Liver (tissue), 9 donors: ENCODE data around the gene AADACL3. TPM values are rescaled to one million over a fixed set of nuclear protein-coding genes. Genes with fewer than 3 reads are reported as not detected.
"Not testable (repeated sequence)": the region's sequence is repeated elsewhere in the genome, so short reads cannot be mapped to it uniquely, and the experiment has no call there.

Experiments
- DNase-seq: peaks from one replicate; pipeline ENCODE4 v3.0.0-alpha.2; 2017; ENCODE audit warnings: low spot score
- H3K27ac ChIP-seq, 2 donors: one replicate each; pipeline ENCODE4 v1.7.0; 2013; ENCODE audit warnings: inconsistent platforms in 2 of 2, low read length in 2 of 2, control low read depth in 1 of 2, low read depth in 1 of 2, mild to moderate bottlenecking in 1 of 2
- H3K27me3 ChIP-seq, 4 donors: one replicate each; pipeline versions ENCODE4 v1.6.1 to v1.7.0; 2013; ENCODE audit warnings: low read length in 3 of 4, inconsistent platforms in 1 of 4, mild to moderate bottlenecking in 1 of 4, moderate library complexity in 1 of 4; ENCODE audit not compliant: control insufficient read depth in 4 of 4, insufficient read depth in 4 of 4
- H3K36me3 ChIP-seq, 4 donors: one replicate each; pipeline versions ENCODE4 v1.6.1 to v1.7.0; 2013; ENCODE audit warnings: low read length in 3 of 4, mild to moderate bottlenecking in 3 of 4, low read depth in 1 of 4, moderate library complexity in 1 of 4; ENCODE audit not compliant: control insufficient read depth in 4 of 4, insufficient read depth in 3 of 4
- H3K4me1 ChIP-seq, 4 donors: one replicate each; pipeline versions ENCODE4 v1.6.1 to v1.7.0; 2013; ENCODE audit warnings: low read length in 3 of 4, mild to moderate bottlenecking in 3 of 4, moderate library complexity in 1 of 4; ENCODE audit not compliant: control insufficient read depth in 4 of 4, insufficient read depth in 4 of 4
- H3K4me3 ChIP-seq, 3 donors: one replicate each; pipeline versions ENCODE4 v1.6.1 to v1.7.0; 2013; ENCODE audit warnings: low read length in 3 of 3, control low read depth in 1 of 3, low read depth in 1 of 3, mild to moderate bottlenecking in 1 of 3
- H3K9ac ChIP-seq, 2 donors: one replicate each; pipeline ENCODE4 v1.7.0; 2013; ENCODE audit warnings: low read length in 2 of 2, mild to moderate bottlenecking in 2 of 2, moderate library complexity in 2 of 2, control low read depth in 1 of 2, low read depth in 1 of 2
- H3K9me3 ChIP-seq, 4 donors: one replicate each; pipeline versions ENCODE4 v1.6.1 to v1.7.0; 2013; ENCODE audit warnings: low read length in 3 of 4; ENCODE audit not compliant: control insufficient read depth in 4 of 4
- EGR1 ChIP-seq, 2 donors: IDR thresholded peaks; 2 replicates each; pipeline ENCODE4 v1.6.1; 2016 to 2018; ENCODE audit warnings: antibody characterized with exemption in 2 of 2, low read depth in 2 of 2
- FOXA1 ChIP-seq: IDR thresholded peaks from 2 replicates; pipeline ENCODE4 v1.6.1; 2016; ENCODE audit warnings: antibody characterized with exemption
- FOXA2 ChIP-seq: IDR thresholded peaks from 2 replicates; pipeline ENCODE4 v1.6.1; 2016; ENCODE audit warnings: antibody characterized with exemption
- GABPA ChIP-seq, 2 donors: IDR thresholded peaks in 1 of 2; conservative IDR thresholded peaks in 1 of 2; 2 replicates each; pipeline ENCODE4 v1.6.1; 2016; ENCODE audit warnings: antibody characterized with exemption in 2 of 2, mild to moderate bottlenecking in 1 of 2, moderate library complexity in 1 of 2
- HNF4A ChIP-seq, 2 donors: conservative IDR thresholded peaks; 2 replicates each; pipeline ENCODE4 v1.6.1; 2016; ENCODE audit warnings: antibody characterized with exemption in 2 of 2, mild to moderate bottlenecking in 2 of 2
- HNF4G ChIP-seq: IDR thresholded peaks from 2 replicates; pipeline ENCODE4 v1.6.1; 2016; ENCODE audit warnings: antibody characterized with exemption
- JUND ChIP-seq, 2 donors: IDR thresholded peaks; 2 replicates each; pipeline ENCODE4 v1.6.1; 2016; ENCODE audit warnings: antibody characterized with exemption in 2 of 2
- NR2F2 ChIP-seq: IDR thresholded peaks from 2 replicates; pipeline ENCODE4 v1.6.1; 2016; ENCODE audit warnings: antibody characterized with exemption
- RAD21 ChIP-seq, 2 donors: IDR thresholded peaks; 2 replicates each; pipeline ENCODE4 v1.6.1; 2016; ENCODE audit warnings: antibody characterized with exemption in 2 of 2, mild to moderate bottlenecking in 2 of 2
- RXRA ChIP-seq, 2 donors: IDR thresholded peaks; 2 replicates each; pipeline ENCODE4 v1.6.1; 2017 to 2018; ENCODE audit warnings: antibody characterized with exemption in 2 of 2, mild to moderate bottlenecking in 1 of 2
- SP1 ChIP-seq: IDR thresholded peaks from 2 replicates; pipeline ENCODE4 v1.6.1; 2018; ENCODE audit warnings: antibody characterized with exemption, mild to moderate bottlenecking
- TAF1 ChIP-seq: conservative IDR thresholded peaks from 2 replicates; pipeline ENCODE4 v1.6.1; 2016; ENCODE audit warnings: antibody characterized with exemption, mild to moderate bottlenecking
- YY1 ChIP-seq: IDR thresholded peaks from 2 replicates; pipeline ENCODE4 v1.6.1; 2016; ENCODE audit warnings: antibody characterized with exemption, mild to moderate bottlenecking
- WGBS: extraction: QIAGEN DNeasy Blood & Tissue Kit; methylation state at CpG from one replicate; pipeline ENCODE4 v1.1.7; 2013; 5-methylcytosine and 5-hydroxymethylcytosine counted together
- polyA plus RNA-seq, 2 donors: library from polyadenylated mRNA; stranded (reverse) in 1 of 2; unstranded in 1 of 2; fragments of 200-250 nt in 1 of 2; fragments of >200 nt in 1 of 2; fragmentation: Nextera tagmentation in 1 of 2; extraction: Ambion mirVana in 1 of 2; gene quantifications; one replicate each; pipeline versions ENCODE4 v1.2.1 to v1.2.3, GENCODE V29; 2013 to 2015
- total RNA-seq, 2 donors: library from RNA; depleted of rRNA; stranded (reverse); fragments of >200 nt; gene quantifications; one replicate each; pipeline ENCODE4 v1.2.3, GENCODE V29; 2014
- TF ChIP-seq, protein P1 (sequence below): IDR thresholded peaks from 2 replicates; pipeline ENCODE4 v1.6.1; 2016; ENCODE audit warnings: antibody characterized with exemption
- TF ChIP-seq, protein P2 (sequence below): IDR thresholded peaks from 2 replicates; pipeline ENCODE4 v1.6.1; 2016; ENCODE audit warnings: antibody characterized with exemption, mild to moderate bottlenecking
- TF ChIP-seq, protein P3 (sequence below): IDR thresholded peaks from 2 replicates; pipeline ENCODE4 v1.6.1; 2016; ENCODE audit warnings: antibody characterized with exemption
- TF ChIP-seq, protein P4 (sequence below): fragments of 150-350 bp; IDR thresholded peaks from 2 replicates; pipeline ENCODE4 v1.5.1; 2017; ENCODE audit warnings: improper control_type of control experiment, low read depth, low read length; ENCODE audit not compliant: missing input control
- TF ChIP-seq, protein P5 (sequence below): IDR thresholded peaks from 2 replicates; pipeline ENCODE4 v1.6.1; 2016; ENCODE audit warnings: antibody characterized with exemption
- donor health status: healthy.
- donor health status: healthy.
- donor health status: healthy.
- donor health status: healthy.
- donor health status: healthy.

AADACL3 gene
- total and polyA plus RNA-seq, 4 donors = not detected

DNA sequence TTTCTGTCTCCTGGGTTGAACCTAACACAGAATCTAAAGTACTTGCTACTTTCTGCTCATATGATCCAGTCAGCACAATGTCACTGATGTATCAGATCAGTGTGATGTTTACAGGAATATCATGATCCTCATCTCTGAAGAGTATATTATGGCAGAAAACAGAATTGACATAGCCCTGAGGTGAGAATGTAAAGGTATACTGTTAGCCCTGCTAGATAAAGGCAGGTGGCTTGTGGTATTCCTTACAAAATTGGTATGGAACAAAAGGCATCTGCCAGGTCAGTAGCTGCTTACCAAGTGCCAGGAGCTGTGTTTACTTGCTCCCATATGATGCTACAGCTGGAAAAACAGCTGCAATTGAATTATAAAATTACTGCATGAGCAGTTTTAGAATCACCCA is 41.6 kb upstream of the AADACL3 start:
- H3K27me3 ChIP-seq = no peaks in the 10 kb centered on the region
- no peaks in the 10 kb centered on the region for H3K4me1 ChIP-seq
- no peak overlapping the region for H3K9ac ChIP-seq
- TF ChIP-seq, protein P1, sequence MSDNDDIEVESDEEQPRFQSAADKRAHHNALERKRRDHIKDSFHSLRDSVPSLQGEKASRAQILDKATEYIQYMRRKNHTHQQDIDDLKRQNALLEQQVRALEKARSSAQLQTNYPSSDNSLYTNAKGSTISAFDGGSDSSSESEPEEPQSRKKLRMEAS = no peak
- TF ChIP-seq GABPA (IDR thresholded peaks at IDR 0.05 in 1 of 2, conservative IDR thresholded peaks at IDR 0.05 in 1 of 2) (no peak), SP1 (no peak), YY1 (no peak), FOXA1 (no peak), RXRA (IDR thresholded peaks at IDR 0.05) (no peak), RAD21 (IDR thresholded peaks at IDR 0.05) (no peak), HNF4A (conservative IDR thresholded peaks at IDR 0.05) (no peak), EGR1 (IDR thresholded peaks at IDR 0.05; ENCODE audit: low read depth in 2 of 2) (no peak), FOXA2 (no peak), JUND (IDR thresholded peaks at IDR 0.05) (no peak), NR2F2 (no peak), HNF4G (no peak), TAF1 (no peak)
- TF ChIP-seq, protein P2, sequence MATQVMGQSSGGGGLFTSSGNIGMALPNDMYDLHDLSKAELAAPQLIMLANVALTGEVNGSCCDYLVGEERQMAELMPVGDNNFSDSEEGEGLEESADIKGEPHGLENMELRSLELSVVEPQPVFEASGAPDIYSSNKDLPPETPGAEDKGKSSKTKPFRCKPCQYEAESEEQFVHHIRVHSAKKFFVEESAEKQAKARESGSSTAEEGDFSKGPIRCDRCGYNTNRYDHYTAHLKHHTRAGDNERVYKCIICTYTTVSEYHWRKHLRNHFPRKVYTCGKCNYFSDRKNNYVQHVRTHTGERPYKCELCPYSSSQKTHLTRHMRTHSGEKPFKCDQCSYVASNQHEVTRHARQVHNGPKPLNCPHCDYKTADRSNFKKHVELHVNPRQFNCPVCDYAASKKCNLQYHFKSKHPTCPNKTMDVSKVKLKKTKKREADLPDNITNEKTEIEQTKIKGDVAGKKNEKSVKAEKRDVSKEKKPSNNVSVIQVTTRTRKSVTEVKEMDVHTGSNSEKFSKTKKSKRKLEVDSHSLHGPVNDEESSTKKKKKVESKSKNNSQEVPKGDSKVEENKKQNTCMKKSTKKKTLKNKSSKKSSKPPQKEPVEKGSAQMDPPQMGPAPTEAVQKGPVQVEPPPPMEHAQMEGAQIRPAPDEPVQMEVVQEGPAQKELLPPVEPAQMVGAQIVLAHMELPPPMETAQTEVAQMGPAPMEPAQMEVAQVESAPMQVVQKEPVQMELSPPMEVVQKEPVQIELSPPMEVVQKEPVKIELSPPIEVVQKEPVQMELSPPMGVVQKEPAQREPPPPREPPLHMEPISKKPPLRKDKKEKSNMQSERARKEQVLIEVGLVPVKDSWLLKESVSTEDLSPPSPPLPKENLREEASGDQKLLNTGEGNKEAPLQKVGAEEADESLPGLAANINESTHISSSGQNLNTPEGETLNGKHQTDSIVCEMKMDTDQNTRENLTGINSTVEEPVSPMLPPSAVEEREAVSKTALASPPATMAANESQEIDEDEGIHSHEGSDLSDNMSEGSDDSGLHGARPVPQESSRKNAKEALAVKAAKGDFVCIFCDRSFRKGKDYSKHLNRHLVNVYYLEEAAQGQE = no peak
- TF ChIP-seq, protein P3, sequence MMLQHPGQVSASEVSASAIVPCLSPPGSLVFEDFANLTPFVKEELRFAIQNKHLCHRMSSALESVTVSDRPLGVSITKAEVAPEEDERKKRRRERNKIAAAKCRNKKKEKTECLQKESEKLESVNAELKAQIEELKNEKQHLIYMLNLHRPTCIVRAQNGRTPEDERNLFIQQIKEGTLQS = no peak
- TF ChIP-seq, protein P4, sequence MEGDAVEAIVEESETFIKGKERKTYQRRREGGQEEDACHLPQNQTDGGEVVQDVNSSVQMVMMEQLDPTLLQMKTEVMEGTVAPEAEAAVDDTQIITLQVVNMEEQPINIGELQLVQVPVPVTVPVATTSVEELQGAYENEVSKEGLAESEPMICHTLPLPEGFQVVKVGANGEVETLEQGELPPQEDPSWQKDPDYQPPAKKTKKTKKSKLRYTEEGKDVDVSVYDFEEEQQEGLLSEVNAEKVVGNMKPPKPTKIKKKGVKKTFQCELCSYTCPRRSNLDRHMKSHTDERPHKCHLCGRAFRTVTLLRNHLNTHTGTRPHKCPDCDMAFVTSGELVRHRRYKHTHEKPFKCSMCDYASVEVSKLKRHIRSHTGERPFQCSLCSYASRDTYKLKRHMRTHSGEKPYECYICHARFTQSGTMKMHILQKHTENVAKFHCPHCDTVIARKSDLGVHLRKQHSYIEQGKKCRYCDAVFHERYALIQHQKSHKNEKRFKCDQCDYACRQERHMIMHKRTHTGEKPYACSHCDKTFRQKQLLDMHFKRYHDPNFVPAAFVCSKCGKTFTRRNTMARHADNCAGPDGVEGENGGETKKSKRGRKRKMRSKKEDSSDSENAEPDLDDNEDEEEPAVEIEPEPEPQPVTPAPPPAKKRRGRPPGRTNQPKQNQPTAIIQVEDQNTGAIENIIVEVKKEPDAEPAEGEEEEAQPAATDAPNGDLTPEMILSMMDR = no peak
- TF ChIP-seq, protein P5, sequence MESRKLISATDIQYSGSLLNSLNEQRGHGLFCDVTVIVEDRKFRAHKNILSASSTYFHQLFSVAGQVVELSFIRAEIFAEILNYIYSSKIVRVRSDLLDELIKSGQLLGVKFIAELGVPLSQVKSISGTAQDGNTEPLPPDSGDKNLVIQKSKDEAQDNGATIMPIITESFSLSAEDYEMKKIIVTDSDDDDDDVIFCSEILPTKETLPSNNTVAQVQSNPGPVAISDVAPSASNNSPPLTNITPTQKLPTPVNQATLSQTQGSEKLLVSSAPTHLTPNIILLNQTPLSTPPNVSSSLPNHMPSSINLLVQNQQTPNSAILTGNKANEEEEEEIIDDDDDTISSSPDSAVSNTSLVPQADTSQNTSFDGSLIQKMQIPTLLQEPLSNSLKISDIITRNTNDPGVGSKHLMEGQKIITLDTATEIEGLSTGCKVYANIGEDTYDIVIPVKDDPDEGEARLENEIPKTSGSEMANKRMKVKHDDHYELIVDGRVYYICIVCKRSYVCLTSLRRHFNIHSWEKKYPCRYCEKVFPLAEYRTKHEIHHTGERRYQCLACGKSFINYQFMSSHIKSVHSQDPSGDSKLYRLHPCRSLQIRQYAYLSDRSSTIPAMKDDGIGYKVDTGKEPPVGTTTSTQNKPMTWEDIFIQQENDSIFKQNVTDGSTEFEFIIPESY = no peak
- H3K4me3 ChIP-seq = no peak overlapping the region
- H3K36me3 ChIP-seq = no peaks in the 10 kb centered on the region
- no peak for DNase-seq
- H3K9me3 ChIP-seq = no peaks in the 10 kb centered on the region
- no peak overlapping the region for H3K27ac ChIP-seq

DNA sequence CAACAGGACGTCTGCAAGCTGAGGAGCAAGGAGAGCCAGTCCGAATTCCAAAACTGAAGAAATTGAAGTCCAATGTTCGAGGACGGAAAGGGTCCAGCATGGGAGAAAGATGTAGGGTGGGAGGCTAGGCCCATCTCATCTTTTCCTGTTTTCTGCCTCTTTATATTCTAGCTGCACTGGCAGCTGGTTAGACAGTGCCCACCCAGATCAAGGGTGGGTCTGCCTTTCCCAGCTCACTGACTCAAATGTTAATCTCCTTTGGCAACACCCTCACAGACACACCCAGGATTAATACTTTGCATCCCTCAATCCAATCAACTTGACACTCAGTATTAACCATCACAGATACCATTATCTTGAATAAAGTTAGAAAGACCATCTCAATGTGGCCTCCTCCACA is 39.8 kb upstream of the AADACL3 start:
- not testable (repeated sequence) for H3K4me3 ChIP-seq, H3K36me3 ChIP-seq
- WGBS = 90% methylated on average over 4 of the region's 4 CpGs

More for the DNA sequence above, 39.8 kb upstream of the AADACL3 start:
- H3K27me3 ChIP-seq, H3K4me1 ChIP-seq, H3K9me3 ChIP-seq, DNase-seq, H3K9ac ChIP-seq, H3K27ac ChIP-seq: not testable (repeated sequence)
